DOHH2 (cell line): Measurements from ENCODE around the gene OBP2A.

Experiments used
- CTCF ChIP-seq: fragments of 200-600 bp; sonication (generic); IDR thresholded peaks from one replicate; pipeline ENCODE4 v1.5.1; 2014; ENCODE audit warnings: antibody characterized with exemption, mild to moderate bottlenecking, low read depth, low read length; ENCODE audit not compliant: poor library complexity, severe bottlenecking
- EZH2phosphoT487 ChIP-seq: fragments of 200-600 bp; sonication (generic); IDR thresholded peaks from 2 replicates; pipeline ENCODE4 v1.6.1; 2017; ENCODE audit warnings: borderline replicate concordance, mild to moderate bottlenecking, antibody characterized with exemption, low read length, moderate library complexity, mixed read lengths

GRCh38 chr9:135570456-135570855 lies 24.5 kb downstream of the OBP2A start:
- TF ChIP-seq EZH2phosphoT487 (no peak), CTCF (no peak)
